BJ (cell line): ENCODE results near the gene RITA1. TPM values are rescaled to one million over a fixed set of nuclear protein-coding genes. Genes with fewer than 3 reads are reported as not detected.

ENCODE experiments used
- CTCF ChIA-PET: fragments of 350-600 bp; formaldehyde crosslinking; extraction: SDS; loops from one replicate; lab custom pipeline; 2021; ENCODE audit warnings: antibody characterized with exemption, inconsistent platforms; lab: Yijun Ruan, JAX
- POLR2A ChIA-PET: fragments of 300-600 bp; sonication (Branson Sonifier 250); formaldehyde crosslinking; extraction: SDS; loops from one replicate; lab custom pipeline; 2021; ENCODE audit warnings: antibody characterized with exemption; lab: Charles Lee
- DNase-seq: peaks from one replicate; pipeline ENCODE4 v3.0.0-alpha.2; 2011; ENCODE audit warnings: low read depth
- H3K27me3 ChIP-seq: 2 replicates; pipeline ENCODE4 v1.6.0; 2011; ENCODE audit warnings: low read length; ENCODE audit not compliant: control insufficient read depth, insufficient read depth
- H3K36me3 ChIP-seq: 2 replicates; pipeline ENCODE4 v1.5.1; 2011; ENCODE audit warnings: low read length; ENCODE audit not compliant: control insufficient read depth, insufficient read depth
- H3K4me3 ChIP-seq: 2 replicates; pipeline ENCODE4 v1.5.1; 2011; ENCODE audit warnings: low read depth, mild to moderate bottlenecking, control low read depth, low read length
- CTCF ChIP-seq: IDR thresholded peaks from 2 replicates; pipeline ENCODE4 v1.5.1; 2011; ENCODE audit warnings: low read depth, mild to moderate bottlenecking, control low read depth, inconsistent platforms, low read length, moderate library complexity; ENCODE audit not compliant: insufficient read depth
- polyA plus RNA-seq: library from polyadenylated mRNA; depleted of rRNA; stranded (reverse); fragments of >200 nt; gene quantifications from 2 replicates; pipeline ENCODE4 v1.2.3, GENCODE V29; 2011

Gene RITA1
- polyA plus RNA-seq, 1 experiment = 19.4 TPM

- CTCF ChIA-PET = interaction anchor here (1.1 to 7.2 kb wide), 2 partner anchors 23 to 102 kb away, joined by 4 to 54 read pairs; no protein-coding TSS in a partner anchor
Measured at GRCh38 chr12:113151655-113152054, 33.9 kb upstream of the RITA1 start.

DNA sequence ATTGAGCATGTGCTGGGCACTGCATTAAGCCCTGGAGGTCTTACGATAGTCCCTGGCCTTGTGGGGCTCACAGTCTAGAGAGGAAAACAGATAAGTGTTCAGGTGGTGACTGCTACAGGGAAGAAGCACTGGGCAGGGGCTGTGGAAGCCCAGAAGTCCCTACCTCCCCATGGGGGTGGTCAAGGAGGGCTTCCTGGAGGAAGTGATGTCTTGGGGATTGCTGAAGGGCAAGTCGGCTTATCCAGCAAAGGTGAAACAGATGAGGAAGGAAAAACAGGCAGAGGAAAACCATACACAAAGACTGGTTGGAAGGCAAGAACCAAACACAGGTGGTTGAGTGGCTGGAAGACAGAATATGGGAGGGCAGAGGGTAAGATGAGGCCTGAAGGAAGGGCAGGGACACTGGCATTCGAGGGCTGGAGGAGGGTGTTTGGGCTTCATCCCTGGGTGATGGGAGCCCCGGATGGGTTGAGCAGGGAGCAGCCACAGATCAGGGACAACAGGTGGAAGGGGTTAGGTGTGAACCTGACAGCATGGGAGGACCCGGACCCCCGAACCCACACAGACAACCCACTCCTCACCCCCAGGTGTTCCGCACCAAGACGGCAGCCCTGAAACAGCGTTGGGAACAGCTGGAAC is 33.2 kb upstream of the RITA1 start:
- H3K27me3 ChIP-seq = peaks cover 23% of the 10 kb centered on the region
- no peak overlapping the region for H3K4me3 ChIP-seq
- no peaks in the 10 kb centered on the region for H3K36me3 ChIP-seq
- no peak for TF ChIP-seq CTCF
- DNase-seq = no peak
- POLR2A ChIA-PET = no interaction called here
- CTCF ChIA-PET = interaction anchor here (0.8 to 7.2 kb wide), 7 partner anchors 9 to 107 kb away, joined by 3 to 54 read pairs (median 4); no protein-coding TSS in a partner anchor

More at GRCh38 chr12:113151655-113152054, 33.9 kb upstream of the RITA1 start:
- Histone ChIP-seq H3K36me3 (no peaks in the 10 kb centered on the region), H3K27me3 (peaks cover 23% of the 10 kb centered on the region), H3K4me3 (no peak overlapping the region)
- TF ChIP-seq CTCF = no peak
- POLR2A ChIA-PET = no interaction called here
- no peak for DNase-seq

DNA sequence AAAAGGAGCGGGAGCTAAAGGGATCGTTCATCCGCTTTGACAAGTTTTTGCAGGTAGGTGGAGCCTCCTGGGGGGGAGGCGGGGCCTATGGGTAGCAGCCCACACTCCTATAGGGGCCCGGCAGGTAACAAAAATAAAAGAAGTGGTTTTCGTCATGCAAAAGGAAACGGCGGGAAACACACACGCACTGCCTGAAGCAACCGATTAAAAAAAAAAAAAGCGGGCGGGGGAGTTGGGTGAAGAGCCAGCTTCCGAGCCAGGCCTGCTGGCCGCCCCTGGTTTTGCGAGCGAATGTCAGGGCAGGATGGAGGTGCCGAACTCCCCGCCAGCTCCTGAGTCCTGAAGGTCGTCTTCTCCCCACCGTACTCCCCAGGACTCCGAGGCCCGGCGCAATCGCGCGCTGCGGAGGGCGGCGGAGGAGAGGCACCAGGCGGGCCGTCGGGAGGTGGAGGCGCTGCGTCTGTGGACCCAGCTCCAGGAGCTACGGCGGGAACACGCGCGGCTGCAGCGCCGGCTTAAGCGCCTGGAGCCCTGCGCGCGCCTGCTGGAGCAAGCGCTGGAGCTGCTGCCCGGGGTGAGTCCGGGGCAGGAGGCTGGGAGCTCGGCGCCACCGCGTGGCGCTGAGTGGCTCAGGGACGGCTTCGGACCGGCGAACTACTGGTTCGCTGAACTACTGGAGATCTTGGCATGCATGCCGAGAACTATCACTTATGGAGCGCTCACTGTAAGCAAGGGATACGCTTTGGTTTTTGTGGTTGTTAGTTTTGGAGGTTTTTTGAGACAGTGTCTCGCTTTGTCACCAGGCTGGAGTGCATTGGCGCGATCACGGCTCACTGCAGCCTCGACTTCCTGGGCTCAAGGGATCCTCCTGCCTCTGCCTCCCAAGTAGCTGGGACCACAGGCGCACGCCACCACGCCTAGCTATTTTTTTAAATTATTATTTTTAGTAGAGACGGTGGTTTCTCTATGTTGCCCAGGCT is 32.4 kb upstream of the RITA1 start:
- H3K36me3 ChIP-seq = peaks cover 2% of the 10 kb centered on the region
- CTCF ChIA-PET = interaction anchor here (0.8 to 7.2 kb wide), 8 partner anchors 8 to 108 kb away, joined by 3 to 54 read pairs (median 6); no protein-coding TSS in a partner anchor
- POLR2A ChIA-PET = interaction anchor here (0.6 kb wide), 1 partner anchor 107 kb away, joined by 6 read pairs; no protein-coding TSS in a partner anchor
- H3K27me3 ChIP-seq = peaks cover 23% of the 10 kb centered on the region
- TF ChIP-seq CTCF = peak; percentile 59
- peak overlapping the region; percentile 32 for H3K4me3 ChIP-seq
- DNase-seq = peak; percentile 10

DNA sequence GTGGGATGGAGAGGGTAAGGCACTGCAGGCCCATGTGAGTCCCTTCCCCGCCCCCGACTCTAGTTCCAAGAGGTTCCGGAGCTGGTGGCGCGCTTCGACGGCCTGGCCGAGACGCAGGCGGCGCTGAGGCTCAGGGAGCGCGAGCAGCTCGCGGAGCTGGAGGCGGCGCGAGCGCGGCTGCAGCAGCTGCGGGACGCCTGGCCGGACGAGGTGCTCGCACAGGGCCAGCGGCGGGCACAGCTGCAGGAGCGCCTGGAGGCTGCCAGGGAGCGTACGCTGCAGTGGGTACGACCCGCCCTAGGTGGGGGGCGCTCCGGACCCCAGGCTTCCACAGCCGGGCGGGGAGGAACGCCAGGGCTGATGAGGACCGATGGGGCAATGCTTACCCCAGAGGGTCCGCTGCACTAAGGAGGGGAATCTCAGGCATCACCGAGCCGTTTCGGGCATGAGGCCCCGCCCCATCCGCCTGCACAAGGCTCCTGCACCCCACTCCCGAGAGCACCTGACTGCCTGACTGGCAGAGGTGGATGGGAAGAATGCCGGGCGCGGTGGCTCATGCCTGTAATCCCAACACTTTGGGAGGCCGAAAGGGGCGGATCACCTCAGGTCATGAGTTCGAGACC is 31.1 kb upstream of the RITA1 start:
- Histone ChIP-seq H3K4me3 (peak overlapping the region; percentile 16), H3K27me3 (peaks cover 23% of the 10 kb centered on the region), H3K36me3 (peaks cover 11% of the 10 kb centered on the region)
- ChIA-PET POLR2A (no interaction called here), CTCF (interaction anchor here (0.8 to 7.2 kb wide), 4 partner anchors 9 to 105 kb away, joined by 3 to 54 read pairs (median 20); no protein-coding TSS in a partner anchor)
- DNase-seq = no peak
- TF ChIP-seq CTCF = no peak
